ENCODE data around the gene CEP170.

DNA sequence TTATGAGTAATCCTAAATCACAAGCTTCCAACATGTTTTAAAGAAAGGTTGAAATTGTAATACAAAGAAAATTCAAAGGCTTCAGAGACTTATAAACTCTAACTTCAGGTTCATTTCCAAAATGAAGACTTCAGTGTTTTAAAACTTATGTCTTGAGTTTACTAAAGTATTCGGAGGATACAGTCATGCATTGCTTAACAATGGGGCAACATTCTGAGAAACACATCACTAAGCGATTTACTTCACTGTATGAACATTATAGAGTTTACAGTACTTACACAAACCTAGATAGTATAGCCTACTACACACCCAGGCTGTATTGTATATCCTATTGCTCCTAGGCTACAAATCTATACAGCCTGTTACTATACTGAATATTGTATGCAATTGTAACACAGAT, 38.3 kb downstream of the CEP170 start:
- TF ChIP-seq CTCF (IDR thresholded peaks at IDR 0.05) (no peak), POLR2A (IDR thresholded peaks at IDR 0.05) (no peak)

Measured in Peyer's patch (tissue), 4 donors.